Kasumi-1 (cell line): ENCODE results near the gene SLC35E3.

Experiments used
- DNase-seq, 2 experiments: peaks; one replicate each; lab custom pipeline; 2025; lab: John Stamatoyannopoulos, UW

The SLC35E3 gene

GRCh38 chr12:68771223-68771925 lies 25.4 kb downstream of the SLC35E3 start:
- no peak for DNase-seq

GRCh38 chr12:68772714-68773113 lies 26.7 kb downstream of the SLC35E3 start:
- no peak for DNase-seq

- DNase-seq: no peak
Observed at GRCh38 chr12:68773582-68773981, 27.6 kb downstream of the SLC35E3 start.

GRCh38 chr12:68775121-68775630 lies 29.2 kb downstream of the SLC35E3 start:
- DNase-seq: no peak

GRCh38 chr12:68776976-68777610 lies 31.1 kb downstream of the SLC35E3 start:
- DNase-seq: no peak

GRCh38 chr12:68779280-68779679 lies 33.3 kb downstream of the SLC35E3 start:
- DNase-seq: no peak

GRCh38 chr12:68780731-68781130 lies 34.8 kb downstream of the SLC35E3 start:
- DNase-seq: no peak

GRCh38 chr12:68781728-68782127 lies 35.8 kb downstream of the SLC35E3 start:
- DNase-seq: no peak

GRCh38 chr12:68784015-68784414 lies 38.0 kb downstream of the SLC35E3 start:
- DNase-seq: no peak

GRCh38 chr12:68785358-68785757 lies 39.4 kb downstream of the SLC35E3 start:
- no peak for DNase-seq

GRCh38 chr12:68785823-68786222 lies 39.8 kb downstream of the SLC35E3 start:
- no peak for DNase-seq

- no peak for DNase-seq
Observed at GRCh38 chr12:68786929-68787328, 41.0 kb downstream of the SLC35E3 start.

- no peak for DNase-seq
Observed at GRCh38 chr12:68788554-68789143, 42.7 kb downstream of the SLC35E3 start.

- no peak for DNase-seq
Observed at GRCh38 chr12:68789144-68789878, 43.3 kb downstream of the SLC35E3 start.

GRCh38 chr12:68790081-68790951 lies 44.3 kb downstream of the SLC35E3 start:
- no peak for DNase-seq

- no peak for DNase-seq
Observed at GRCh38 chr12:68790952-68791234, 44.9 kb downstream of the SLC35E3 start.

- DNase-seq: no peak
Observed at GRCh38 chr12:68791897-68792481, 46.0 kb downstream of the SLC35E3 start.

GRCh38 chr12:68792952-68793351 lies 47.0 kb downstream of the SLC35E3 start:
- peak; percentile 57 to 58 for DNase-seq

GRCh38 chr12:68793436-68793835 lies 47.5 kb downstream of the SLC35E3 start:
- DNase-seq: no peak

- no peak for DNase-seq
Observed at GRCh38 chr12:68793975-68794652, 48.1 kb downstream of the SLC35E3 start.
